Right renal cortex interstitium (tissue), 3 donors: ENCODE measurements around the gene SARDH. TPM values are rescaled to one million over a fixed set of nuclear protein-coding genes. Genes with fewer than 3 reads are reported as not detected.

Experiments
- DNase-seq, 3 donors: peaks; one replicate each; pipeline ENCODE4 v3.0.0-alpha.2; 2013; ENCODE audit warnings: low read depth in 3 of 3, low spot score in 2 of 3
- polyA plus RNA-seq, 3 donors: library from polyadenylated mRNA; unstranded; fragments of 120-200 nt; gene quantifications; one replicate each; pipeline ENCODE4 v1.2.1, GENCODE V29; 2013; ENCODE audit not compliant: insufficient read length in 3 of 3

SARDH gene
- polyA plus RNA-seq, 3 donors, result 7.9 to 9.5 (median 9.3) TPM

DNA sequence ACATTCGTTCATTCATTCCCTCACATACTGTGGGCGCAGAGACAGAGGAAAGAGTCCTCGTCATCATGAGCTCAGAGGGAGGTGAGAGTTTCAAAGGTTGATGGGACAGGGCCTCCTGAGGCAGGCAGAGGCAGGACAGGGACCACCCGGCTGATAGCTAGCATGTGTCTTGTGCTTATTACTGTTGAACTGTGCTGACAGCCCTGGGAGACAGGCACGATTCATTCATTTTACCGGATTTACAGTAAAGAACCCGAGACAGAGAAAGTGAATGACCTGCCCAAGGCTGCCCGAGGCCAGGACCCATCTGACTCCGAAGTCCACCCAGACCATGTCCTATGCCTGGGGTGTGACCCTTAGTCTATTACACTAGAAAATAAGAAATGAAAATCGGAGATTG, 124.1 kb downstream of the SARDH start:
- no peak for DNase-seq

Other genes starting within 250 kb of the SARDH start
- not detected for gene MYMK, start 213.4 kb downstream of the SARDH start, polyA plus RNA-seq
- 1 to 10 TPM; 1.3 to 1.4 (median 1.3) TPM for gene ADAMTSL2, start 203.6 kb downstream of the SARDH start, polyA plus RNA-seq
- under 1 TPM in 2 of 3 donors, not detected in 1; 0.16 to 0.21 TPM for gene FAM163B, start 129.0 kb downstream of the SARDH start, polyA plus RNA-seq
- under 1 TPM; 0.62 TPM for gene DBH, start 102.0 kb downstream of the SARDH start, polyA plus RNA-seq